Mucosa of rectum (tissue), 2 donors: ENCODE measurements around the gene BBX.

Experiments used
- H3K27ac ChIP-seq, 2 donors: one replicate each; pipeline ENCODE4 v1.7.0; 2013; ENCODE audit warnings: inconsistent platforms in 2 of 2, low read depth in 2 of 2, low read length in 2 of 2
- H3K27me3 ChIP-seq, 2 donors: one replicate each; pipeline ENCODE4 v1.7.0; 2013; ENCODE audit warnings: low read length in 2 of 2; ENCODE audit not compliant: control insufficient read depth in 2 of 2, insufficient read depth in 2 of 2
- H3K36me3 ChIP-seq, 2 donors: one replicate each; pipeline ENCODE4 v1.7.0; 2013; ENCODE audit warnings: low read length in 2 of 2; ENCODE audit not compliant: control insufficient read depth in 2 of 2, insufficient read depth in 2 of 2
- H3K4me1 ChIP-seq, 2 donors: one replicate each; pipeline ENCODE4 v1.7.0; 2013; ENCODE audit warnings: low read length in 2 of 2, mild to moderate bottlenecking in 1 of 2; ENCODE audit not compliant: control insufficient read depth in 2 of 2, insufficient read depth in 2 of 2
- H3K4me3 ChIP-seq, 2 donors: one replicate each; pipeline ENCODE4 v1.7.0; 2013; ENCODE audit warnings: low read length in 2 of 2
- H3K9ac ChIP-seq, 2 donors: one replicate each; pipeline ENCODE4 v1.7.0; 2013; ENCODE audit warnings: low read length in 2 of 2, low read depth in 1 of 2, mild to moderate bottlenecking in 1 of 2
- H3K9me3 ChIP-seq, 2 donors: one replicate each; pipeline ENCODE4 v1.7.0; 2013; ENCODE audit warnings: low read length in 2 of 2; ENCODE audit not compliant: control insufficient read depth in 2 of 2
- donor health status: healthy.
- donor health status: Normal muscosa, but diverticular disease.

The BBX gene

DNA sequence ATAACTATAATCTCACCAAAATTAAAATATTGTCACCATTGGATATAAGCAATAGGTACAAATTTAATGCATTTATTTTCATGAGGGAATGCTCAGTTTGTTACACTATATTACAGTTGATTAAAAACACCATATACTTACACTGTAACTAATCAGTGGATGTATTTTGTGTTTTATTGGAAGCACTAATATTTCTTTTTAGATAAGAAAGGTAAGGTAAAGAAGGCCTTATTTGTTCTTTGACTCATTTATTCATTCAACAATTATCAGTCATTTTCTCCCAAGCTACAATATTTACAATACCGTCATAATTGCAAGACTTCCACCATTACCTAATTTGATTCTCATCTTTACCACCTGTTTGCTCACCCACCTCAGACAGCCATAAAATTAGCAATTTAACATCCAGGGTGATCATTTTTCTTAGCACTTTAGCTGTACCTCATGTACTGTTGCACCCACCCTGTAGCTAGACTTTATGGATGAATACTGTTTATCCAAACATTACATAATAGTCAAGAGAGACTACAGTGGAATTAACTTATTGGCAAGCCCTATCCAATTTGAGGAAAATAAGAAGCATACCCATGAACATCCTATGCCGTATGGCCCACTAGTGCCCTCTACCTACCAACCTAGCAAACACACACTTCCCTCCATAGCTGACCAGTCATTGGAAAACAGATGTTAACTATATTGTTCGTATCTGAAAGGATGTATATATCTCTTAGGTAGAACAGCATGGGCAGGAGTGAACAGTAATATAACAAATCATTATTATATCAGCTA, 229.6 kb downstream of the BBX start:
- H3K4me1 ChIP-seq = no peaks in the 10 kb centered on the region
- H3K27me3 ChIP-seq = no peaks in the 10 kb centered on the region
- H3K9me3 ChIP-seq = no peaks in the 10 kb centered on the region
- H3K27ac ChIP-seq = no peak overlapping the region
- no peak overlapping the region for H3K9ac ChIP-seq
- H3K36me3 ChIP-seq = no peaks in the 10 kb centered on the region
- no peak overlapping the region for H3K4me3 ChIP-seq

DNA sequence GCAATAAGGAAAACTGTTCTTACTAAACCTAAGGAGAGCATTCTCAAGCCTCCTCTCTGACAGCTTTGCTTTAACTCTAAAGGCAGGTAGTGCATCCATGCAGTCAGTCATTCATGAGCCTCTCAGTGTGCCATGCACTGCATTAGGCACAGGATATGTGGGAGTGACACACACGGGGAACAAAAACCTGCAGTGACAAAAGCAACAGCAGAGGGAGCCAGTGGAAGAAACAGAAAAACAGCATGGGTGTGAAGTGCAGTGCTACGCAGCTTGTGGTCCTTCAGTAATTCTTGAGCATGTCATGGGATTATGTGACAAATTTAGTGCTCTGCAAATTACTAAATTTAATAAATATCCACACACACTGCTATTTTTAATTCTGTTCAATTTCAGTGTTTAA, 230.7 kb downstream of the BBX start:
- Histone ChIP-seq H3K36me3 (no peaks in the 10 kb centered on the region), H3K9ac (no peak overlapping the region)

DNA sequence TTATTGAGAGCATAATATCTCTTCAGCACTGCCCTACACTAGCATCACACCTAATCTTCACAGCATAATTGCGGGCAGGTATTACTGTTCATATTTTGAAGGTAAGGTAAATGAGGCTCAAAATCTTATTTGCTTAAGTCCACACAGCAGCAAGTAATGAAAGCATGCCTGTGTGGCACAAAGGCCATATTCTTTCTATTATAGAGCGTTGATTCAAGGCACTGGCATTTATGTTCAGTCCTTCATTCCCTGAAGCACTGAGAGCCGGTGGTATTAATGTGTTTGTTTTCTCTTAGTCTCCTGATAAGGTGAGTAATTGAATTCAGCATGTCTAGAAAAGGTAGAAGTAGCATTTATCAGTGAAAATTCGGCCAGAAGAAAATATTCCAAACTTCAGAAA, 231.2 kb downstream of the BBX start:
- H3K27ac ChIP-seq = no peak overlapping the region
- H3K36me3 ChIP-seq = no peaks in the 10 kb centered on the region
- no peaks in the 10 kb centered on the region for H3K4me1 ChIP-seq
- H3K9me3 ChIP-seq = no peaks in the 10 kb centered on the region
- H3K27me3 ChIP-seq = no peaks in the 10 kb centered on the region
- no peak overlapping the region for H3K9ac ChIP-seq
- H3K4me3 ChIP-seq = no peak overlapping the region

More for the DNA sequence above, 230.7 kb downstream of the BBX start:
- Histone ChIP-seq H3K4me3 (no peak overlapping the region), H3K27me3 (no peaks in the 10 kb centered on the region), H3K27ac (no peak overlapping the region), H3K4me1 (no peaks in the 10 kb centered on the region), H3K9me3 (no peaks in the 10 kb centered on the region)

DNA sequence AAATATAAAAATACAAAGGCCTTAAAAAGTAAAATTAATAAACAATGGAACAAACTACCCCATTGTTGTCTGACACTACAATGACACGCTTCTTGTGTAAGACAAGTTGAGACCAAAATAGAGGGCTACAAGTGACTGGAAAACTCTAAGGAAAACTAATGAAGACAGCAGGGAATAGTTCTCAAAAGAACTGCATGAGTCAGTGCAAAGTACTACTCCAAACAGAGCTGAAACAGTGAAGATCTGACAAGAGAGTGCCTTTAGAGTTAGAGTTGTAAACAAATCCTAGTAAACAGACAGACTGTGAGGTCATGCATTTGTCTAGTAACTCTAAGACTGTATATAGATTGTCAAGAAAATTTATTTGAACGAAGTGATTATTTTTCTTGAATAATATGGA, 233.9 kb downstream of the BBX start:
- no peak overlapping the region for H3K27ac ChIP-seq
- no peak overlapping the region for H3K9ac ChIP-seq
- H3K36me3 ChIP-seq = no peaks in the 10 kb centered on the region
- no peak overlapping the region for H3K4me3 ChIP-seq
- H3K27me3 ChIP-seq = no peaks in the 10 kb centered on the region
- no peaks in the 10 kb centered on the region for H3K4me1 ChIP-seq
- no peaks in the 10 kb centered on the region for H3K9me3 ChIP-seq

DNA sequence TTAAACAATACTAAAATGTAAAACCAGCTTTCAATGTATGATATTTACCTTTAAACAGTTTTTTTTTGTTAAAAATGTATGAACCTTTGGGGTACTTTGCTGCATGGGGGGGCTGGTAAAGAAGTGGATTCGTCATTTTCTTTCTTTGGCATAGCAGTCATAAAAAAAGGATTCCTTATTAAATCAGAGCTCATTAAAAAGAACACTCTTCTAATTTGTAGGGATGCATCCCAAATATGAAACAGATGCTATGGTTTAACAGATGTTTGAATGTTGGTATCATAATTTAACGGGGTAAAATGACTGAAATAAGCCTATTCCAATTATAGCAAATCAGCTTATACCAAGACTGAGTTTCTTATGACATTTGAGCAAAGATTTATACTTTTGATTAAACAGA, 234.4 kb downstream of the BBX start:
- Histone ChIP-seq H3K4me1 (no peaks in the 10 kb centered on the region), H3K9me3 (no peaks in the 10 kb centered on the region), H3K9ac (no peak overlapping the region), H3K36me3 (no peaks in the 10 kb centered on the region), H3K4me3 (no peak overlapping the region), H3K27ac (no peak overlapping the region), H3K27me3 (no peaks in the 10 kb centered on the region)

DNA sequence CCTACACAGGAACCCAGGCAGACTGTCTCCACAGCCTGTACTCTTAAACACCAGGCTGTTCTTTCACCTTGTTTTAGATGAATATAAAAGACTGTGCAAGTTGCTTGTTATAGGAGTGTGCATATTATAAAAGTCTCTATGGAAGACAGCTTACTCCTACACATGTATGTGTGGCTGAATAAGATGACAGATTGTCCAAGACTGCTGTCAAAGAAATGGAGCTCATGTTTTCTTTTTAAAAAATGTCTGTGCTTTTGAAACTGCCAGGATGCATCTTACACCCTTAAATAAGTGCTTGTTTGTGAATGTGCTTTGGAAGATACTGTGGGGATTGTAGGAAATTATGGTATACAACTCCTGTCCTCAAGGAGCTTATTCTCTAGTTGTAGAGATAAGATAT, 237.4 kb downstream of the BBX start:
- H3K4me1 ChIP-seq = no peaks in the 10 kb centered on the region
- H3K36me3 ChIP-seq = no peaks in the 10 kb centered on the region
- H3K27me3 ChIP-seq = no peaks in the 10 kb centered on the region
- H3K9ac ChIP-seq = no peak overlapping the region
- H3K27ac ChIP-seq = no peak overlapping the region
- no peak overlapping the region for H3K4me3 ChIP-seq
- no peaks in the 10 kb centered on the region for H3K9me3 ChIP-seq

DNA sequence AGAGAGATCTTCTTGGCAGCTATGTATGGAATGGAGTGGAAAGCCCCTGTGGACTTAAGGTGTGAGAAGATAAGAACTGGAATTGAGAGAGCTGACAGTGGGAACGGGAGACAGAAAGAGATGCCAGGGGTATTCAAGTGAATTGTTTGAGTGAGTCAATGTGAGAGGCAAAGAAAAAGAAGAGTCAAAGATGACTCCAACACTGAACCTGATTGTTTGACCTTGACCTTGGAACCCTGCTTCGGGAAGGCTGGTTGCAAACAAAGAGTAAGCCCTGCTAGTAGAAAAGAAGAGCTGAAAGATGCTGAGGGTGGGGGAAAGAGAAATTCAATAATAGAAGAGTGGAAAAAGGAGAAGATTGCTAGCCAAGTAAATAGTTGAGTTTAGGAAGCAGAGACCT, 238.6 kb downstream of the BBX start:
- H3K9me3 ChIP-seq = no peaks in the 10 kb centered on the region
- no peak overlapping the region for H3K4me3 ChIP-seq
- no peak overlapping the region for H3K9ac ChIP-seq
- H3K27ac ChIP-seq = no peak overlapping the region
- no peaks in the 10 kb centered on the region for H3K4me1 ChIP-seq
- H3K36me3 ChIP-seq = no peaks in the 10 kb centered on the region
- H3K27me3 ChIP-seq = no peaks in the 10 kb centered on the region

DNA sequence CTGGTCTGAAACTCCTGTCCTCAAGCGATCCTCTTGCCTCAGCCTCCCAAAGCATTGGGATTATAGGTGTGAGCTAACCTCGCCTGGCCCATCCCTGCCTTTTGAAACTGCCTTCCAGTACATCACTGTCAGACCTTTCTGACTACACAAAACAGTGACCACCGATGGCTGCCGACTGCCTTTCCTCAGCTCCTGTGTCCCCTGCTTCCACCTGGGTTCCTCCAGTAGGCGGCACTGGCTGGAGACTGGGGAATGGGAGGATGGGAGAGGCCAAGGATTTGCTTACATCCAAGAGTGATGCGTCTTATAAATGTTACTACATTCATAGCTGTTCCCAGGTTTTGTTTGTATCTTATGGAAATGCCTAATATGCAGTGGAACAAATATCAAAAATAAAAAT, 242.8 kb downstream of the BBX start:
- H3K27ac ChIP-seq = no peak overlapping the region
- H3K9me3 ChIP-seq = no peaks in the 10 kb centered on the region
- no peaks in the 10 kb centered on the region for H3K27me3 ChIP-seq
- H3K4me3 ChIP-seq = no peak overlapping the region
- no peak overlapping the region for H3K9ac ChIP-seq
- no peaks in the 10 kb centered on the region for H3K4me1 ChIP-seq
- no peaks in the 10 kb centered on the region for H3K36me3 ChIP-seq

DNA sequence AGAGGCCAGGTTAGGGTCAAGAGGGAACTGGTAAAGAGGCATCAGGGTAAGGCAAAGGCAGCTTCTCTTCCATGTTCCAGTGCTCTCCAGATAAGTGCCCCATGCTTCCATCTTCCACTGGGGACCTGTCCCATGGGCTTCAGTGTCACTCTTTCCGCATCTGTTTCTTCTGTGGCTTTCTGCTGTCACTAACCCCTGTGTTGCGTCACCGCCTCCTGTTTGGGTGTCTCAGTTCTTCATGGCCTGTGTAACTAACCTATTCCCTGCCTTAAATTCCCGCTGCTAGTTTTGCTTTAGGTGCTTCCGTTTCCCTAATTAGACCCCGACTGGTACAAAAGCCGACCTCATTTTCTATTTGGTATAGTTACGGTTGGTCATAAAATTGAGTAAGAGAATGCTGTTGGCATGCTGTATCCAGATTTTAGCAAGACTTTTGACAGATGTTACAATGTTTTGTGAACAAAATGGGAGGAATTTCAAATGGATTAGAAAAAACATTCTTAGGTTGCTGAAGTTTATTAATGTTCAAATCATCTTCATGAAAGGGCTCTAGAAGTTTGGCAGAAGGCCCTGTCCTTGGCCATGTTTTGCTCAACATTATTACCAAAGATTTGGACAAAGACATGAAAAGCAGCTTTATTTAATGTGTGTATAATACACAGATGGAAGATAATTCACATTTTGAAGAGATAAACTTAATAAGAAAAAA, 245.3 kb downstream of the BBX start:
- no peak overlapping the region for H3K9ac ChIP-seq
- no peaks in the 10 kb centered on the region for H3K9me3 ChIP-seq
- H3K27me3 ChIP-seq = no peaks in the 10 kb centered on the region
- no peaks in the 10 kb centered on the region for H3K4me1 ChIP-seq
- no peak overlapping the region for H3K27ac ChIP-seq
- no peak overlapping the region for H3K4me3 ChIP-seq
- H3K36me3 ChIP-seq = no peaks in the 10 kb centered on the region

DNA sequence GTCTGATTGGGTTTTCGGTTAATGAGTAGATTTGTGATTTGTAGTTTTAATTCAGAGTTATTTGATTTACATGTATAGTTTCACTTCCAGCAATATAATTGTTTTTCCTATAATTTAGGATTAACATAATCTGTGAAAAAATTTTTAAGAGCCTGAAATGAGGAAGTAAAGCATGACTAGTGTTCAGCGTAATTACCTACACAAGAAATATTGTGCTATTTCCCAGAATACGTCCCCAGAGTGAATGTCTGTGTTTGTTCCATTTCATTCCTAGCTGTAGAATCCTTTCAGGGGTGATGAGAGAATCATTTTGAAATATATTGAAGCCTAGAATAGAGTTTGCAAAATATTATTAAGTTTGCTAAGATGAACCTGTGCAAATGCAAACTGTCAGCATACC, 247.1 kb downstream of the BBX start:
- H3K36me3 ChIP-seq = peaks cover 4 to 8% of the 10 kb centered on the region in 2 donors
- H3K27me3 ChIP-seq = no peaks in the 10 kb centered on the region
- H3K27ac ChIP-seq = no peak overlapping the region
- H3K4me1 ChIP-seq = no peaks in the 10 kb centered on the region
- no peak overlapping the region for H3K4me3 ChIP-seq
- no peak overlapping the region for H3K9ac ChIP-seq
- H3K9me3 ChIP-seq = no peaks in the 10 kb centered on the region
